Measurements from ENCODE around the gene ITPA.
A peak's percentile ranks its signal among the peaks of the same experiment; 100 is the strongest.

ITPA gene

GRCh38 chr20:3239026-3239866 is 29.9 kb downstream of the ITPA start, which contains the start of gene SLC4A11:
Gene SLC4A11, minus strand, starts transcription at chr20:3239190. Its CDS starts 53 bp downstream, at chr20:3239137.
- FAIRE-seq (no peak), DNase-seq (ENCODE audit: insufficient read length, low spot score) (peak; percentile 45)
- no peak for TF ChIP-seq CTCF (IDR thresholded peaks at IDR 0.05; ENCODE audit: insufficient read depth, missing control alignments)

GRCh38 chr20:3239867-3240775 is 30.8 kb downstream of the ITPA start:
- TF ChIP-seq CTCF (IDR thresholded peaks at IDR 0.05; ENCODE audit: insufficient read depth, missing control alignments), result no peak
- no peak for DNase-seq (ENCODE audit: insufficient read length, low spot score)
- FAIRE-seq, result no peak

- TF ChIP-seq CTCF (IDR thresholded peaks at IDR 0.05; ENCODE audit: insufficient read depth, missing control alignments), result no peak
- no peak for FAIRE-seq
Observed at GRCh38 chr20:3240776-3241363, 31.6 kb downstream of the ITPA start.

GRCh38 chr20:3242172-3242692 is 32.9 kb downstream of the ITPA start:
- FAIRE-seq (no peak), DNase-seq (ENCODE audit: insufficient read length, low spot score) (no peak)
- TF ChIP-seq CTCF (IDR thresholded peaks at IDR 0.05; ENCODE audit: insufficient read depth, missing control alignments), result no peak

More at GRCh38 chr20:3240776-3241363, 31.6 kb downstream of the ITPA start:
- DNase-seq (ENCODE audit: insufficient read length, low spot score), result no peak

- DNase-seq (ENCODE audit: insufficient read length, low spot score), result no peak
- TF ChIP-seq CTCF (IDR thresholded peaks at IDR 0.05; ENCODE audit: insufficient read depth, missing control alignments), result no peak
- FAIRE-seq, result no peak
Observed at GRCh38 chr20:3243718-3244358, 34.5 kb downstream of the ITPA start.

- no peak for TF ChIP-seq CTCF (IDR thresholded peaks at IDR 0.05; ENCODE audit: insufficient read depth, missing control alignments)
- DNase-seq (ENCODE audit: insufficient read length, low spot score) (no peak), FAIRE-seq (no peak)
Observed at GRCh38 chr20:3244613-3245012, 35.3 kb downstream of the ITPA start.
